Lower lobe of right lung (tissue), 2 donors: Measurements from ENCODE around the gene TMEM240. TPM values are rescaled to one million over a fixed set of nuclear protein-coding genes. Genes with fewer than 3 reads are reported as not detected.

Experiments used
- ATAC-seq, 2 donors: fragments of 200-7000 bp; cut with Tn5 transposase; one replicate each; pipeline ENCODE4 v1.9.1; 2020 to 2022; ENCODE audit warnings: mild to moderate bottlenecking in 2 of 2, moderate library complexity in 2 of 2
- DNase-seq: peaks from one replicate; pipeline ENCODE4 v3.0.0-alpha.2; 2020
- H3K27ac ChIP-seq: fragments of 200-600 bp; one replicate; pipeline ENCODE4 v1.8.0; 2022
- H3K27me3 ChIP-seq: fragments of 200-600 bp; one replicate; pipeline ENCODE4 v1.8.0; 2022; ENCODE audit warnings: low read depth
- H3K36me3 ChIP-seq: fragments of 200-600 bp; one replicate; pipeline ENCODE4 v1.8.0; 2022; ENCODE audit warnings: mild to moderate bottlenecking
- H3K4me1 ChIP-seq: fragments of 200-600 bp; one replicate; pipeline ENCODE4 v1.8.0; 2022
- H3K4me3 ChIP-seq: fragments of 200-600 bp; one replicate; pipeline ENCODE4 v1.8.0; 2022; ENCODE audit warnings: mild to moderate bottlenecking
- H3K9me3 ChIP-seq: fragments of 200-600 bp; one replicate; pipeline ENCODE4 v1.8.0; 2022
- CTCF ChIP-seq: fragments of 200-600 bp; IDR thresholded peaks from one replicate; pipeline ENCODE4 v1.8.0; 2022; ENCODE audit warnings: antibody characterized with exemption, mild to moderate bottlenecking
- intact Hi-C: fragments of 100-400 bp; cut with DNase I; formaldehyde crosslinking; loops from one replicate; pipeline ENCODE4 v1.11.0; 2022
- total RNA-seq: library from RNA; stranded (reverse); fragmentation: NEBNext Ultra II Directional; extraction: Animal tissue kit (Norgen Biotek cat#: 25700); gene quantifications from one replicate; pipeline ENCODE4 v1.2.1, GENCODE V29; 2021
- donor health status: DM: no; HTN: yes; CAD: no; lungs with severe emphysema.

TMEM240 gene
- total RNA-seq, 1 donor from 2014 or later = 3.9 TPM

DNA sequence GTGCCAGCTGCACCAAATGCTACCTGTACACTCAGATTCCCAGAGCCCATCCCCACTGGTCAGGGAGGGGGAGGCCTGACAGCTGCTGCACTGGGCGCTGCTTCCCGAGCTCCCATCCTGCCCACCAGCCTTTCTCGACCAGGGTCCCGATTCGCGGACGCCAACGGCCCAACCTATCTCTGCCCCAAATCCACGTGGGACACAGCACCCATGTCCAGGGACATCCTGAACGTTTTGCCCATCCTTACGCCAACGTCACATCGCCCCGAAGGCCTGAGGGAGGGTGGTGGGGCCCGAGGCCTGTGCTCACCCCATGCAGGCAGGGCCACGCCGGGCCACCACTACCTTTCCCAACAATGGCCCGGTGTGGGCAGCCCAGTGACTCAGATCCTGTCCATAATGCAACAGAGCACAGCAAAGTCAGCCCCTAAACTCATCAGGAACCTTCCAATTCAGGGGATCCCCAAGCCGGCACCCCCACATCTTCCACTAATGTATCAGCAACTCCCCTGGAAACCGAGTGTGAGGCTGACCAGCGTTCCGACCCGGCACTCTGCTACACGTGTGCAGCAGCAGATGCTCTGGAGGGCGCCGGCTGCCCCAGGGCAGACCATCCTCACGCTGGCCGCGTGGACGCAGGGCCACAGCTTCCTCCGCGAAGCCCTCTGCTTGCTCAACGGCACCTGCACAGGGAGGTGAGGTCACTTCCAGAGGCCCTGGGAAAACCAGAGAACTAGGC is 11.3 kb upstream of the TMEM240 start:
- no peaks in the 10 kb centered on the region for H3K4me1 ChIP-seq
- no peak for ATAC-seq
- H3K9me3 ChIP-seq = no peaks in the 10 kb centered on the region
- peaks cover 5% of the 10 kb centered on the region for H3K36me3 ChIP-seq
- no peak for TF ChIP-seq CTCF
- no peak overlapping the region for H3K27ac ChIP-seq
- H3K27me3 ChIP-seq = no peaks in the 10 kb centered on the region
- DNase-seq = no peak
- H3K4me3 ChIP-seq = no peak overlapping the region
- intact Hi-C loops = no loop called here

GRCh38 chr1:1550591-1551432 is 10.4 kb upstream of the TMEM240 start:
- intact Hi-C loops = no loop called here
- Histone ChIP-seq H3K27ac (no peak overlapping the region), H3K9me3 (no peaks in the 10 kb centered on the region), H3K27me3 (no peaks in the 10 kb centered on the region), H3K4me3 (no peak overlapping the region), H3K4me1 (no peaks in the 10 kb centered on the region), H3K36me3 (peaks cover 11% of the 10 kb centered on the region)
- ATAC-seq (no peak), DNase-seq (no peak)
- TF ChIP-seq CTCF = no peak

- DNase-seq = no peak
- Histone ChIP-seq H3K4me3 (no peak overlapping the region), H3K9me3 (no peaks in the 10 kb centered on the region), H3K27ac (no peak overlapping the region), H3K27me3 (no peaks in the 10 kb centered on the region), H3K4me1 (no peaks in the 10 kb centered on the region), H3K36me3 (peaks cover 10% of the 10 kb centered on the region)
- intact Hi-C loops = no loop called here
- no peak for ATAC-seq
- TF ChIP-seq CTCF = no peak
Measured at GRCh38 chr1:1550087-1550486, 9.7 kb upstream of the TMEM240 start.

DNA sequence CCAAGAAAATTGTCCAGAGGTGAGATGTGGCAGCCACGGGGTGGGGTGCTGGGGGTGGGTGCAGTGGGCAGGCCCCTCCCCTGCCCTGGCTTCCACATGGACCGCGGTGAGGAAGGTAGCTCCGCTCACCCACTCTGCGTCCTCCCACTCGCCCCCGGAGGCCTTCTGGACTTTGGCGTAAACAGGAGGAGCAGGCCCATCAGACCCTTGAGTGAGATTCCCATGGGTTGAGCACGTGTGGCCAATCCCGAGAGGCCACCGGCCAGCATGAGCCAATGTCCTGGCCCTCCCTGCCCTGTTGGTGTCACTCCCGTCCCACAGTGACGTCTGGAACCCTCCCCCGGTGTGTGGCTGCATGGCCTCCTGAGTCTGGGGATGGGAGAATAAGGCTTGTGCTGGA is 8.2 kb upstream of the TMEM240 start:
- H3K36me3 ChIP-seq = peaks cover 19% of the 10 kb centered on the region
- no peak for ATAC-seq
- no peak for TF ChIP-seq CTCF

DNA sequence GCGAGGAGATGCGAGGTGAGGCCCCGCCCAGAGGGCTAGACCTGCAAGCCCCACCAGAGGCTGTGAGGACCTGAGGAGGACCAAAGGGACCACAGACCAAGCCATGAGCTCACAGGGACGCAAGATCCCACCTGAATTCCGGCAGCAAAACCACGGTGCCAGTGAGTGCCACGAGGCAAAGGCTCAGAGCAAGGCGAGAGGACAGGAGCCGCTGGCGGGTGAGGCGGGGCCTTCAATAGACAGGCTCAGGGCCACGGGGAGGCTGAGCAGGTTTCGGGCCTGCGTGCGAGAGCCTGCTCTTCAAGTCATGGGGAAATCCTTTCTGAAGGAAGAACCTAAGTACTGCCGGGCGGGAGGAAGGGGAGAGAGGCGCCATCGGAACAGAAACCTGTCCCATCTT is 7.1 kb upstream of the TMEM240 start:
- TF ChIP-seq CTCF = no peak
- peaks cover 30% of the 10 kb centered on the region for H3K36me3 ChIP-seq
- no peak for DNase-seq
- H3K9me3 ChIP-seq = no peaks in the 10 kb centered on the region
- H3K4me3 ChIP-seq = no peak overlapping the region
- no peaks in the 10 kb centered on the region for H3K27me3 ChIP-seq
- H3K27ac ChIP-seq = no peak overlapping the region
- ATAC-seq = no peak
- no peaks in the 10 kb centered on the region for H3K4me1 ChIP-seq
- intact Hi-C loops = no loop called here

More for the DNA sequence above, 8.2 kb upstream of the TMEM240 start:
- intact Hi-C loops = no loop called here
- H3K4me3 ChIP-seq = no peak overlapping the region
- no peaks in the 10 kb centered on the region for H3K27me3 ChIP-seq
- no peak overlapping the region for H3K27ac ChIP-seq
- no peaks in the 10 kb centered on the region for H3K9me3 ChIP-seq
- no peaks in the 10 kb centered on the region for H3K4me1 ChIP-seq
- no peak for DNase-seq
